Measurements from ENCODE around the gene EMC7. TPM values are rescaled to one million over a fixed set of nuclear protein-coding genes. Genes with fewer than 3 reads are reported as not detected.
"Not testable (repeated sequence)": the region's sequence is repeated elsewhere in the genome, so short reads cannot be mapped to it uniquely, and the experiment has no call there.

EMC7 gene
- total RNA-seq, 2 donors from 2014 or later: 36.7 to 44.5 TPM

DNA sequence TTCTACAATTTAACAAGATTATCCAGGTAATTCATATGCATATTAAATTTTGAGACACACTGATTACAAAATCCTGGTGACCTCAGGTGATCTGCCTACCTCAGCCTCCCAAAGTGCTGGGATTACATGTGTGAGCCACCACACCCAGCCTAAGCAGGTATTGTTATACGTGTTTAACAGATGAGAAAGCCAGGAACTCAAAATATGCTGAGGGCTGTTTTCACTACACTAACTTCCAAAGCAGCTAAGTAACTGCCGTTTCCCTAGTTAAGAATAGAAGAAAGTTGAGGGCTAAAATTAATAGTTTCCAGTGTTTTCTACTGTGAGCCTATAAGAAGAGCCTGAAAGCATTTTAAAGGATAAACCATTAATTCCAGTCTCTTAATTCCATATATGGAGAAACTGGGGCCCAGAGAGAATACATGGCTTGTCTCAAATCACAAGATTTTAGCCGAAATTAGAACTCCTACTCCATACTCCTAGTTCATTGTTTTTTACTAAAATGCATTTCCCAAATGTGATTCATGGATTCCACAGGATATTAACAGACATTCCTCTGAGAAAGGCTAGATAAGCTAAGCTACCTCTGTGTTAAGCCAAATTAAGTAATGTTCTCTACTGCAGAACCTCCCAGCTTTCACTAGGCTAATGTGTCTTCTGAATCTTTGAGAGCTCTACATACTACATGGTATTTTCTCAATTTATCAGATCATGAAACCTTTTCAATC is 45.6 kb downstream of the EMC7 start:
- peaks cover 19% of the 10 kb centered on the region for H3K9me3 Mint-ChIP-seq
- Histone ChIP-seq H3K27ac (ENCODE audit: low read depth, low read length) (no peak overlapping the region), H3K9ac (ENCODE audit: extremely low read depth, low read length, poor library complexity, severe bottlenecking) (no peak overlapping the region), H3K9me3 (ENCODE audit: control insufficient read depth, low read length) (peaks cover 9% of the 10 kb centered on the region), H3K27me3 (ENCODE audit: control insufficient read depth, insufficient read depth, low read length, poor library complexity, severe bottlenecking) (no peaks in the 10 kb centered on the region), H3K4me1 (ENCODE audit: control insufficient read depth, insufficient read depth, low read length) (no peaks in the 10 kb centered on the region), H3K36me3 (ENCODE audit: control insufficient read depth, insufficient read depth, low read length) (no peaks in the 10 kb centered on the region), H3K4me3 (ENCODE audit: low read length) (no peak overlapping the region)
- peaks cover 9% of the 10 kb centered on the region for H3K27me3 Mint-ChIP-seq (ENCODE audit: insufficient read depth)
- 85 to 91% methylated on average over 3 of the region's 3 CpGs for WGBS, 2 experiments (ENCODE audit: insufficient coverage in 1 of 2, insufficient read length in 1 of 2)
- TF ChIP-seq, protein P1, sequence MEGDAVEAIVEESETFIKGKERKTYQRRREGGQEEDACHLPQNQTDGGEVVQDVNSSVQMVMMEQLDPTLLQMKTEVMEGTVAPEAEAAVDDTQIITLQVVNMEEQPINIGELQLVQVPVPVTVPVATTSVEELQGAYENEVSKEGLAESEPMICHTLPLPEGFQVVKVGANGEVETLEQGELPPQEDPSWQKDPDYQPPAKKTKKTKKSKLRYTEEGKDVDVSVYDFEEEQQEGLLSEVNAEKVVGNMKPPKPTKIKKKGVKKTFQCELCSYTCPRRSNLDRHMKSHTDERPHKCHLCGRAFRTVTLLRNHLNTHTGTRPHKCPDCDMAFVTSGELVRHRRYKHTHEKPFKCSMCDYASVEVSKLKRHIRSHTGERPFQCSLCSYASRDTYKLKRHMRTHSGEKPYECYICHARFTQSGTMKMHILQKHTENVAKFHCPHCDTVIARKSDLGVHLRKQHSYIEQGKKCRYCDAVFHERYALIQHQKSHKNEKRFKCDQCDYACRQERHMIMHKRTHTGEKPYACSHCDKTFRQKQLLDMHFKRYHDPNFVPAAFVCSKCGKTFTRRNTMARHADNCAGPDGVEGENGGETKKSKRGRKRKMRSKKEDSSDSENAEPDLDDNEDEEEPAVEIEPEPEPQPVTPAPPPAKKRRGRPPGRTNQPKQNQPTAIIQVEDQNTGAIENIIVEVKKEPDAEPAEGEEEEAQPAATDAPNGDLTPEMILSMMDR (conservative IDR thresholded peaks at IDR 0.05): no peak
- H3K36me3 Mint-ChIP-seq (ENCODE audit: low read depth): no peaks in the 10 kb centered on the region
- H3K27ac Mint-ChIP-seq: no peak overlapping the region
- H3K4me3 Mint-ChIP-seq: no peak overlapping the region
- H3K4me1 Mint-ChIP-seq: peaks cover 6% of the 10 kb centered on the region
- no peak for DNase-seq

DNA sequence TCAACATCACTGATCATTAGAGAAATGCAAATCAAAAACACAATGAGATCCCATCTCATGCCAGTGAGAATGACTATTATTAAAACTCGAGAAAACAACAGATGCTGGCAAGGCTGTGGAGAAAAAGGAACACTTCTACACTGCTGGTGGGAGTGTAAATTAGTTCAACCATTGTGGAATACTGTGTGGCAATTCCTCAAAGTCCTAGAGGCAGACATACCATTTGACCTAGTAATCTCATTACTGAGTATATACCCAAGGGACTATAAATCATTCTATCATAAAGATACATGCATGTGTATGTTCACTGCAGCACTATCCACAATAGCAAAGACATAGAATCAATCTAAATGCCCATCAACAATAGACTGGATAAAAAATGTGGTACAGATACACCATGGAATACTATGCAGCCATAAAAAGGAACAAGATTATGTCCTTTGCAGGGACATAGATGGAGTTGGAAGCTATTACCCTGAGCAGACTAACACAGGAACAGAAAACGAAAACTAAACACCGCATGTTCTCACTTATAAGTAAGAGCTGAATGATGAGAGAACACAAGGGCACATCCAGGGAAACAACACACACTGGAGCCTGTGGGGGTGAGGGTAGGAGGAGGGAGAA is 47.5 kb downstream of the EMC7 start:
- H3K4me3 ChIP-seq (ENCODE audit: low read length): no peak overlapping the region
- H3K27ac Mint-ChIP-seq: no peak overlapping the region
- TF ChIP-seq, protein P1 (conservative IDR thresholded peaks at IDR 0.05): no peak
- no peaks in the 10 kb centered on the region for H3K36me3 ChIP-seq (ENCODE audit: control insufficient read depth, insufficient read depth, low read length)
- no peak overlapping the region for H3K4me3 Mint-ChIP-seq
- H3K27me3 ChIP-seq (ENCODE audit: control insufficient read depth, insufficient read depth, low read length, poor library complexity, severe bottlenecking): no peaks in the 10 kb centered on the region
- no peak for DNase-seq
- no peak overlapping the region for H3K27ac ChIP-seq (ENCODE audit: low read depth, low read length)
- no peaks in the 10 kb centered on the region for H3K36me3 Mint-ChIP-seq (ENCODE audit: low read depth)
- peaks cover 35% of the 10 kb centered on the region for H3K9me3 Mint-ChIP-seq
- H3K4me1 Mint-ChIP-seq: peaks cover 6% of the 10 kb centered on the region
- no peak overlapping the region for H3K9ac ChIP-seq (ENCODE audit: extremely low read depth, low read length, poor library complexity, severe bottlenecking)
- no peaks in the 10 kb centered on the region for H3K4me1 ChIP-seq (ENCODE audit: control insufficient read depth, insufficient read depth, low read length)
- 83 to 94% methylated on average over 1 to 3 of the region's 3 CpGs for WGBS, 2 experiments (ENCODE audit: insufficient coverage in 1 of 2, insufficient read length in 1 of 2)
- H3K27me3 Mint-ChIP-seq (ENCODE audit: insufficient read depth): peaks cover 9% of the 10 kb centered on the region
- H3K9me3 ChIP-seq (ENCODE audit: control insufficient read depth, low read length): peaks cover 22% of the 10 kb centered on the region

DNA sequence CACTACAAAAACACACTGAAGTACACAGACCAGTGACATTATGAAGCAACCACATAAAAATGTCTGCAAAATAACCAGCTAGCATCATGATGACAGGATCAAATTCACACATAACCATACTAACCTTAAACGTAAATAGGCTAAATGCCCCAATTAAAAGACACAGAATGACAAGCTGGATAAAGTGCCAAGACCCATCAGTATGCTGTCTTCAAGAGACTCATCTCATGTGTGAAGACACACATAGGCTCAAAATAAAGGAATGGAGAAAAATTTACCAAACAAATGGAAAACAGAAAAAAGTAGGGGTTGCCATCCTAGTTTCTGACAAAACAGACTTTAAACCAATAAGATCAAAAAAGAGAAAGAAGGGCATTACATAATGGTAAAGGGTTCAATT is 51.3 kb downstream of the EMC7 start:
- H3K4me1 ChIP-seq (ENCODE audit: control insufficient read depth, insufficient read depth, low read length); H3K27ac Mint-ChIP-seq; H3K27me3 Mint-ChIP-seq (ENCODE audit: insufficient read depth); DNase-seq; H3K4me3 ChIP-seq (ENCODE audit: low read length); H3K9ac ChIP-seq (ENCODE audit: extremely low read depth, low read length, poor library complexity, severe bottlenecking); H3K36me3 Mint-ChIP-seq (ENCODE audit: low read depth); H3K4me1 Mint-ChIP-seq; H3K27me3 ChIP-seq (ENCODE audit: control insufficient read depth, insufficient read depth, low read length, poor library complexity, severe bottlenecking); H3K27ac ChIP-seq (ENCODE audit: low read depth, low read length); H3K36me3 ChIP-seq (ENCODE audit: control insufficient read depth, insufficient read depth, low read length); H3K4me3 Mint-ChIP-seq: not testable (repeated sequence)
- peaks cover 29% of the 10 kb centered on the region for H3K9me3 ChIP-seq (ENCODE audit: control insufficient read depth, low read length)
- H3K9me3 Mint-ChIP-seq: peaks cover 49% of the 10 kb centered on the region
- WGBS, 2 experiments (ENCODE audit: insufficient coverage in 1 of 2, insufficient read length in 1 of 2): 87% methylated on average over 1 of the region's 1 CpG; no CpG with 5 or more reads in 1 of the 2 experiments

All from endodermal cell (in vitro differentiated cells).